Right cardiac atrium (tissue), 5 donors: ENCODE results near the gene NBAS. TPM values are rescaled to one million over a fixed set of nuclear protein-coding genes. Genes with fewer than 3 reads are reported as not detected.

Experiments
- ATAC-seq, 2 donors: fragments of 200-7000 bp; cut with Tn5 transposase; one replicate each; pipeline versions ENCODE4 v1.8.0 to v1.9.1; 2020; ENCODE audit warnings: moderate library complexity in 2 of 2, mild to moderate bottlenecking in 1 of 2
- DNase-seq, 3 donors: peaks; one replicate each; pipeline ENCODE4 v3.0.0-alpha.2; 2020
- H3K27ac ChIP-seq: one replicate; pipeline ENCODE4 v1.5.1; 2013; ENCODE audit warnings: mild to moderate bottlenecking, low read length, control low read depth, moderate library complexity
- H3K27me3 ChIP-seq: one replicate; pipeline ENCODE4 v1.6.1; 2013; ENCODE audit not compliant: control insufficient read depth, insufficient read depth
- H3K4me1 ChIP-seq: one replicate; pipeline ENCODE4 v1.6.1; 2013; ENCODE audit warnings: low read length; ENCODE audit not compliant: control insufficient read depth, insufficient read depth
- H3K4me3 ChIP-seq: one replicate; pipeline ENCODE4 v1.5.1; 2013; ENCODE audit warnings: low read length, control low read depth
- H3K9me3 ChIP-seq: one replicate; pipeline ENCODE4 v1.6.1; 2013; ENCODE audit warnings: low read length; ENCODE audit not compliant: control insufficient read depth
- WGBS: extraction: QIAGEN DNeasy Blood & Tissue Kit; methylation state at CpG from one replicate; pipeline ENCODE4 v1.1.7; 2013; 5-methylcytosine and 5-hydroxymethylcytosine counted together
- intact Hi-C, 4 donors: fragments of 100-400 bp; cut with DNase I; formaldehyde crosslinking; loops; one replicate each; pipeline versions ENCODE4 v1.11.0 to v1.14.0; 2022 to 2023
- polyA plus RNA-seq: library from polyadenylated mRNA; stranded (reverse); fragments of 200-250 nt; gene quantifications from one replicate; pipeline ENCODE4 v1.2.3, GENCODE V29; 2013
- total RNA-seq, 4 donors: library from RNA; stranded (reverse); fragmentation: NEBNext Ultra II Directional; extraction: Animal tissue kit (Norgen Biotek cat#: 25700); gene quantifications; one replicate each; pipeline ENCODE4 v1.2.1, GENCODE V29; 2021
- donor health status: healthy with polysubstance abuse.
- donor health status: DM: no; HTN: yes; CAD: no.
- donor health status: DM: no; HTN: no; CAD: no.
- donor health status: DM: no; HTN: yes; CAD: no; lungs with severe emphysema.
- donor health status: DM: yes; HTN: yes; CAD: no.

The NBAS gene
- total and polyA plus RNA-seq, 5 donors, result 22.4 to 59.4 (median 52.9) TPM

- no peaks in the 10 kb centered on the region for H3K4me1 ChIP-seq
- no peak for ATAC-seq
- 74% methylated on average over 1 of the region's 1 CpG for WGBS
These were observed 388.3 kb downstream of the NBAS start for GRCh38 chr2:15172825-15173224.

GRCh38 chr2:15170070-15170775, 390.9 kb downstream of the NBAS start:
- H3K9me3 ChIP-seq, result no peaks in the 10 kb centered on the region
- DNase-seq, result peak in 2 of 3 donors; percentile 30 to 77
- ATAC-seq, result peak; percentile 76 to 90
- 56% methylated on average over 11 of the region's 11 CpGs for WGBS
- H3K27ac ChIP-seq, result no peak overlapping the region
- no peaks in the 10 kb centered on the region for H3K27me3 ChIP-seq
- no peaks in the 10 kb centered on the region for H3K4me1 ChIP-seq
- intact Hi-C loops, result no loop called here
- H3K4me3 ChIP-seq, result no peak overlapping the region

More at GRCh38 chr2:15172825-15173224, 388.3 kb downstream of the NBAS start:
- Histone ChIP-seq H3K27ac (no peak overlapping the region), H3K27me3 (no peaks in the 10 kb centered on the region), H3K4me3 (no peak overlapping the region), H3K9me3 (no peaks in the 10 kb centered on the region)
- intact Hi-C loops, result no loop called here
- DNase-seq, result no peak

- Histone ChIP-seq H3K27me3 (no peaks in the 10 kb centered on the region), H3K4me1 (no peaks in the 10 kb centered on the region), H3K9me3 (no peaks in the 10 kb centered on the region), H3K4me3 (no peak overlapping the region), H3K27ac (no peak overlapping the region)
- ATAC-seq (peak; percentile 54 to 72), DNase-seq (peak in 1 of 3 donors; percentile 41)
- 83% methylated on average over 9 of the region's 9 CpGs for whole genome bisulfite sequencing
- intact Hi-C loops, result no loop called here
These were observed 391.6 kb downstream of the NBAS start for GRCh38 chr2:15169326-15170069.

- no peak overlapping the region for H3K4me3 ChIP-seq
- intact Hi-C loops, result no loop called here
- ATAC-seq (no peak), DNase-seq (no peak)
- no peak overlapping the region for H3K27ac ChIP-seq
- WGBS, result 89% methylated on average over 6 of the region's 6 CpGs
- H3K4me1 ChIP-seq, result no peaks in the 10 kb centered on the region
- H3K9me3 ChIP-seq, result no peaks in the 10 kb centered on the region
- H3K27me3 ChIP-seq, result no peaks in the 10 kb centered on the region
These were observed 393.0 kb downstream of the NBAS start for GRCh38 chr2:15168116-15168515.

GRCh38 chr2:15166878-15167277, 394.3 kb downstream of the NBAS start:
- ATAC-seq, result no peak
- H3K27ac ChIP-seq, result no peak overlapping the region
- DNase-seq, result no peak
- no peaks in the 10 kb centered on the region for H3K4me1 ChIP-seq
- H3K9me3 ChIP-seq, result no peaks in the 10 kb centered on the region
- WGBS, result 92% methylated on average over 12 of the region's 12 CpGs
- H3K4me3 ChIP-seq, result no peak overlapping the region
- intact Hi-C loops, result no loop called here
- no peaks in the 10 kb centered on the region for H3K27me3 ChIP-seq

GRCh38 chr2:15163326-15163725, 397.8 kb downstream of the NBAS start:
- WGBS, result 79% methylated on average over 2 of the region's 2 CpGs
- ATAC-seq, result no peak
- H3K4me3 ChIP-seq, result no peak overlapping the region

GRCh38 chr2:15162620-15163019, 398.5 kb downstream of the NBAS start:
- DNase-seq (no peak), ATAC-seq (no peak)
- Histone ChIP-seq H3K4me1 (no peaks in the 10 kb centered on the region), H3K9me3 (no peaks in the 10 kb centered on the region), H3K4me3 (no peak overlapping the region), H3K27me3 (no peaks in the 10 kb centered on the region), H3K27ac (no peak overlapping the region)
- WGBS, result 95% methylated on average over 3 of the region's 3 CpGs
- intact Hi-C loops, result no loop called here

More at GRCh38 chr2:15163326-15163725, 397.8 kb downstream of the NBAS start:
- Histone ChIP-seq H3K27ac (no peak overlapping the region), H3K4me1 (no peaks in the 10 kb centered on the region), H3K9me3 (no peaks in the 10 kb centered on the region), H3K27me3 (no peaks in the 10 kb centered on the region)
- intact Hi-C loops, result no loop called here
- no peak for DNase-seq

- Histone ChIP-seq H3K4me3 (no peak overlapping the region), H3K4me1 (no peaks in the 10 kb centered on the region), H3K27me3 (no peaks in the 10 kb centered on the region), H3K27ac (no peak overlapping the region), H3K9me3 (no peaks in the 10 kb centered on the region)
- peak in 1 of 2 donors; percentile 49 for ATAC-seq
- intact Hi-C loops, result no loop called here
- no peak for DNase-seq
- 73% methylated on average over 9 of the region's 9 CpGs for WGBS
These were observed 400.7 kb downstream of the NBAS start for GRCh38 chr2:15160201-15160991.

GRCh38 chr2:15159751-15160177, 401.4 kb downstream of the NBAS start:
- H3K4me3 ChIP-seq, result no peak overlapping the region
- WGBS, result 42% methylated on average over 3 of the region's 3 CpGs
- ATAC-seq (no peak), DNase-seq (no peak)
- H3K27ac ChIP-seq, result no peak overlapping the region
- H3K9me3 ChIP-seq, result no peaks in the 10 kb centered on the region
- no peaks in the 10 kb centered on the region for H3K27me3 ChIP-seq
- intact Hi-C loops, result no loop called here
- H3K4me1 ChIP-seq, result no peaks in the 10 kb centered on the region

- WGBS, result 80% methylated on average over 5 of the region's 5 CpGs
- Histone ChIP-seq H3K9me3 (no peaks in the 10 kb centered on the region), H3K4me3 (no peak overlapping the region), H3K27ac (no peak overlapping the region), H3K4me1 (no peaks in the 10 kb centered on the region), H3K27me3 (no peaks in the 10 kb centered on the region)
- no peak for DNase-seq
- no peak for ATAC-seq
- intact Hi-C loops, result no loop called here
These were observed 401.9 kb downstream of the NBAS start for GRCh38 chr2:15159206-15159605.

GRCh38 chr2:15158532-15158931, 402.6 kb downstream of the NBAS start:
- H3K4me1 ChIP-seq, result no peaks in the 10 kb centered on the region
- intact Hi-C loops, result no loop called here
- WGBS, result 88% methylated on average over 5 of the region's 5 CpGs
- H3K9me3 ChIP-seq, result no peaks in the 10 kb centered on the region
- no peak for DNase-seq
- no peak for ATAC-seq
- no peak overlapping the region for H3K27ac ChIP-seq
- no peak overlapping the region for H3K4me3 ChIP-seq
- no peaks in the 10 kb centered on the region for H3K27me3 ChIP-seq
